GM06990 (cell line): Measurements from ENCODE around the gene SLC30A4.

ENCODE experiments used
- DNase-seq: peaks from one replicate; pipeline ENCODE4 v3.0.0-alpha.2; 2011; ENCODE audit not compliant: insufficient read length; ENCODE audit errors: extremely low read depth
- H3K27me3 ChIP-seq: replicated peaks from 2 replicates; pipeline ENCODE4 v1.6.0; 2011; ENCODE audit warnings: low read length; ENCODE audit not compliant: control insufficient read depth, insufficient read depth
- H3K36me3 ChIP-seq: 2 replicates; pipeline ENCODE4 v1.5.1; 2011; ENCODE audit warnings: low read length; ENCODE audit not compliant: control insufficient read depth, insufficient read depth
- H3K4me3 ChIP-seq: replicated peaks from 2 replicates; pipeline ENCODE4 v1.5.1; 2011; ENCODE audit warnings: low read depth, mild to moderate bottlenecking, control low read depth, low read length
- TF ChIP-seq, protein P1 (sequence below): IDR thresholded peaks from 2 replicates; pipeline ENCODE4 v1.5.1; 2011; ENCODE audit warnings: low read length, control low read depth, mild to moderate bottlenecking, inconsistent platforms; ENCODE audit not compliant: insufficient read depth, poor library complexity, severe bottlenecking

SLC30A4 gene

DNA sequence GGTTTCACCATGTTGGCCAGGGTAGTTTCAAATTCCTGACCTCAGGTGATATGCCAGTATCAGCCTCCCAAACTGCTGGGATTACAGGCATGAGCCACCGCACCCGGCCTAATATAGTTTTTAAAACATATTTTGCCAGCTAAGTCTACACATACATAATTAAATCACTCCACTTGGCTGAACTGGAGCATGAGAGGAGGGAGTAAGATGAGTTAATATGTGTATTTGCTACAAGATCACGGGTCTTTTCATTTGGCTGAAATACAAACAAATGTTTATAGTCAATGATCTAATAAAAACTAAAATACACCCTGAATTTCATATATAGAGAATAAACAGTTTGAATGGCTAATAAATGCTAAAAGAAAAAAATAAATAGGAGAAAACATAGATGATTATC lies 25.3 kb downstream of the SLC30A4 start:
- H3K36me3 ChIP-seq = no peaks in the 10 kb centered on the region
- H3K27me3 ChIP-seq = no peaks in the 10 kb centered on the region
- TF ChIP-seq, protein P1, sequence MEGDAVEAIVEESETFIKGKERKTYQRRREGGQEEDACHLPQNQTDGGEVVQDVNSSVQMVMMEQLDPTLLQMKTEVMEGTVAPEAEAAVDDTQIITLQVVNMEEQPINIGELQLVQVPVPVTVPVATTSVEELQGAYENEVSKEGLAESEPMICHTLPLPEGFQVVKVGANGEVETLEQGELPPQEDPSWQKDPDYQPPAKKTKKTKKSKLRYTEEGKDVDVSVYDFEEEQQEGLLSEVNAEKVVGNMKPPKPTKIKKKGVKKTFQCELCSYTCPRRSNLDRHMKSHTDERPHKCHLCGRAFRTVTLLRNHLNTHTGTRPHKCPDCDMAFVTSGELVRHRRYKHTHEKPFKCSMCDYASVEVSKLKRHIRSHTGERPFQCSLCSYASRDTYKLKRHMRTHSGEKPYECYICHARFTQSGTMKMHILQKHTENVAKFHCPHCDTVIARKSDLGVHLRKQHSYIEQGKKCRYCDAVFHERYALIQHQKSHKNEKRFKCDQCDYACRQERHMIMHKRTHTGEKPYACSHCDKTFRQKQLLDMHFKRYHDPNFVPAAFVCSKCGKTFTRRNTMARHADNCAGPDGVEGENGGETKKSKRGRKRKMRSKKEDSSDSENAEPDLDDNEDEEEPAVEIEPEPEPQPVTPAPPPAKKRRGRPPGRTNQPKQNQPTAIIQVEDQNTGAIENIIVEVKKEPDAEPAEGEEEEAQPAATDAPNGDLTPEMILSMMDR = no peak
- no peak overlapping the region for H3K4me3 ChIP-seq
- DNase-seq = no peak

DNA sequence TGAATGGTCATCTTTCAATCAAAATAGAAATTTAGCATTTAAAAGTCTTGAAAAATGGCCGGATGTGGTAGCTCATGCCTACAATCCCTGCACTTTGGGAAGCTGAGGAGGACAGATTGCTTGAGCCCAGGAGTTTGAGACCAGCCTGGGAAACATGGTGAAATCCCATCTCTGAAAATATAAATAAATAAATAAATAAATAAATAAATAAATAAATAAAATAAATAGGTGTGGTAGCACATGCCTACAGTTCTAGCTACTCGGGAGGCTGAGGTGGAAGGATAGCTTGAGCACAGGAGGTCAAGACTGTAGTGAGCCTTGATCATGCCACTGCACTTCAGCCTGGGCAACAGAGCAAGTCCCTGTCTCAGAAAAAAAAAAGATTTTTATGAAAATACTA lies 25.9 kb downstream of the SLC30A4 start:
- Histone ChIP-seq H3K4me3 (no peak overlapping the region), H3K27me3 (no peaks in the 10 kb centered on the region), H3K36me3 (no peaks in the 10 kb centered on the region)
- TF ChIP-seq, protein P1 = no peak
- DNase-seq = no peak

- TF ChIP-seq, protein P1 = no peak
- no peak overlapping the region for H3K4me3 ChIP-seq
- DNase-seq = no peak
- H3K27me3 ChIP-seq = no peaks in the 10 kb centered on the region
- no peaks in the 10 kb centered on the region for H3K36me3 ChIP-seq
Observed at GRCh38 chr15:45495588-45495987, 27.0 kb downstream of the SLC30A4 start.

DNA sequence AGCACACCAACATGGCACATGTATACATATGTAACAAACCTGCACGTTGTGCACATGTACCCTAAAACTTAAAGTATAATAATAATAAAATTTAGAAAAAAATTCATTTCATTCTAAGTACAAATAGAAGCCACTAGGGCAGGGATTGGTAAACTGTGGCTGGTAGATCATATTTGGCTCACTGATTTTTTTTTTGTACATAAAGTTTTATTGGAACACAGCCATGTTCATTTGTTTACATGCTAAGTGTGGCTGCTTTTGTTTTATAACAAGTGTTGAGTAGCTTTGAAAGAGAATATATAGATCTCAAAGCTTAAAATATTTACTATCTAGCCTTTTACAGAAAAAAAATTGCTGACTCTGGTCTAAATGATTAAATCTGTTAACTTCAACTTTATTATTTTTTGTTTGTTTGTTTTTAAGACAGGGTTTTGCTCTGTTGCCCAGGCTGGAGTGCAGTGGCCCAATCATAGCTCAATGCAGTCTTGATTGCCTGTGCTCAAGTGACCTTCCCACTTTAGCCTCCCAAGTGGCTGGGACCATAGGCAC lies 32.8 kb downstream of the SLC30A4 start:
- TF ChIP-seq, protein P1 = no peak
- Histone ChIP-seq H3K4me3 (no peak overlapping the region), H3K36me3 (no peaks in the 10 kb centered on the region), H3K27me3 (no peaks in the 10 kb centered on the region)
- DNase-seq = no peak

DNA sequence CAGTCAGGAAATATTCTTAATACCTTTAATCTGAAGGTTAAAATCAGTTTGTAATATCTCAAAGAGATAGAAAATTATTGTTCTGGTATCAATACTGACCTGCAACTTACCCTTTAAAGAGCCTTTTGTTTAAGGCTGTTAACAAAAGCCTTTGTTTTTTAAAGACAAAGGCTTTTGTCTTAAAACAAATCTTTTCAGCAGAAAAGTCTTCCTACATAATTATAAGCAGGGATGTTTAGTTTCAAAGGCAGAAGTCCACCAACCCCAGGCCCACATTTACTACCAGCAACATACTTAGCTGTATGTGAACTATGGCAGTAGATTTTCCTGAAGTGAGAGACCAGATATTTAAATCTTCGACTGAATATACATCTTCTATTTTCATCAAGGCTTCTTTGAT lies 36.2 kb downstream of the SLC30A4 start:
- no peaks in the 10 kb centered on the region for H3K27me3 ChIP-seq
- DNase-seq = no peak
- TF ChIP-seq, protein P1 = no peak
- H3K36me3 ChIP-seq = no peaks in the 10 kb centered on the region
- no peak overlapping the region for H3K4me3 ChIP-seq

GRCh38 chr15:45481135-45481534 lies 41.4 kb downstream of the SLC30A4 start:
- no peak for DNase-seq
- H3K36me3 ChIP-seq = no peaks in the 10 kb centered on the region
- no peak overlapping the region for H3K4me3 ChIP-seq
- TF ChIP-seq, protein P1 = no peak
- H3K27me3 ChIP-seq = no peaks in the 10 kb centered on the region
